ENCODE measurements around the gene GALM. TPM values are rescaled to one million over a fixed set of nuclear protein-coding genes. Genes with fewer than 3 reads are reported as not detected.

The GALM gene
- polyA plus RNA-seq, 3 donors = 3.0 to 3.6 (median 3.1) TPM

DNA sequence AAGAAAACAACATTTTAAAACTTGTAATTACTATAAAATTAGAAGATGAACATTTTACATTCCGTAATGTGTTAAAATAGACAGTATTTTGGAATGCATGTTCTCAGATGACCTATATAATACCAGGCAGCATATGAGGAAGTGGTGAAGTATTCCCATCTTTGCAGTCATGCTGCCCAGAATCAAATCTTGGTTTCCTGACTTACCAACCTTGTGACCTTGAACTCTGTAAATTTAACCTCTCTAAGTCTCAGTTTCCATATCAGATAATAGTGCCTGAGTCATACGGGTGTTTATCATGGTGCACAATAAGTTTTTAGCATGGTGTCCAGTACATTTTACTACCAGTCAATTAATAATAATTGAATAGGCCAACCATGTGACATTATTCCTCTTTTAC, 7.3 kb upstream of the GALM start:
- H3K27ac ChIP-seq (ENCODE audit: low read depth in 1 of 2, low read length in 2 of 2) = no peak overlapping the region
- no peak overlapping the region for H3K4me3 ChIP-seq (replicated peaks in 1 of 3; ENCODE audit: low read depth in 2 of 3, low read length in 3 of 3)
- H3K27me3 ChIP-seq (ENCODE audit: control insufficient read depth in 2 of 2, insufficient read depth in 2 of 2, low read length in 2 of 2) = no peaks in the 10 kb centered on the region
- Mint-ChIP-seq H3K36me3 (no peaks in the 10 kb centered on the region), H3K4me3 (no peak overlapping the region), H3K27ac (no peak overlapping the region), H3K27me3 (ENCODE audit: low read depth in 3 of 3) (peaks cover 1 to 2% (median 1%) of the 10 kb centered on the region in 3 donors), H3K9me3 (peaks cover 0 to 3% (median 0%) of the 10 kb centered on the region in 7 donors), H3K4me1 (peaks cover 21% of the 10 kb centered on the region)
- H4K20me1 ChIP-seq (ENCODE audit: insufficient read depth, low read length) = no peaks in the 10 kb centered on the region
- H3K79me2 ChIP-seq (ENCODE audit: insufficient read depth, low read length) = no peaks in the 10 kb centered on the region
- no peaks in the 10 kb centered on the region for H3K36me3 ChIP-seq (replicated peaks in 1 of 2; ENCODE audit: control insufficient read depth in 1 of 2, insufficient read depth in 2 of 2, low read length in 2 of 2)
- no peak for TF ChIP-seq CTCF (IDR thresholded peaks at IDR 0.05)
- no peak overlapping the region for H3K4me2 ChIP-seq (replicated peaks; ENCODE audit: extremely low read depth, low read length, poor library complexity, severe bottlenecking)
- no peak overlapping the region for H3K9ac ChIP-seq (ENCODE audit: insufficient read depth, low read length, poor library complexity, severe bottlenecking)
- no peak for DNase-seq
- no CpG with 5 or more reads among the region's 2 CpGs for WGBS (ENCODE audit: insufficient coverage)
- intact Hi-C loops (cut with micrococcal nuclease) = no loop called here
- no peak overlapping the region for H2AFZ ChIP-seq (ENCODE audit: insufficient read depth, low read depth, low read length, poor library complexity, severe bottlenecking)
- H3K9me3 ChIP-seq (replicated peaks in 1 of 2; ENCODE audit: control insufficient read depth in 1 of 2, insufficient read depth in 1 of 2, low read length in 2 of 2) = no peaks in the 10 kb centered on the region
- H3K4me1 ChIP-seq (ENCODE audit: control insufficient read depth in 1 of 2, insufficient read depth in 2 of 2, low read length in 2 of 2) = peaks cover 13 to 24% of the 10 kb centered on the region in 2 donors

DNA sequence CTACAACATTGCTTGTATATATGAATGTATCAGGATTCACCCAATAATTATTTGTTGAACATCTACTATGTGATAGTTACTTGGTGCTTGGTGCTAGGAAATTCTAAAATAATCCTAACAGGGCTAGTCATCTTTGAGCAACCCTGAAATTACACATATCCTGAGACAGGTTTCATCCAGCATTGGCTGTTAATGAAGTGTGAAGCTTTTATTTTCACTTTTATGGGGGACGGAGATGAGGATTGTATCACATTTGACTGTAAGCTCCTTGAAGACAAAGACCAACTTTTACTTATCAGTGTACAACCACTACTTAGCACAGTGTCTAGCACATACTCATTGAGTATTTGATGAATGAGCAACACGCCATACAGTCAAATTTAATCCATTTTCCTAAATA, 6.8 kb upstream of the GALM start:
- TF ChIP-seq CTCF (IDR thresholded peaks at IDR 0.05) = no peak
- Mint-ChIP-seq H3K27ac (no peak overlapping the region), H3K36me3 (no peaks in the 10 kb centered on the region)

More for the DNA sequence above, 6.8 kb upstream of the GALM start:
- H3K27me3 Mint-ChIP-seq (ENCODE audit: low read depth in 3 of 3) = peaks cover 1 to 2% (median 2%) of the 10 kb centered on the region in 3 donors
- Histone ChIP-seq H3K4me2 (replicated peaks; ENCODE audit: extremely low read depth, low read length, poor library complexity, severe bottlenecking) (no peak overlapping the region), H3K4me1 (ENCODE audit: control insufficient read depth in 1 of 2, insufficient read depth in 2 of 2, low read length in 2 of 2) (peaks cover 8 to 22% of the 10 kb centered on the region in 2 donors), H3K27me3 (ENCODE audit: control insufficient read depth in 2 of 2, insufficient read depth in 2 of 2, low read length in 2 of 2) (no peaks in the 10 kb centered on the region), H3K9me3 (replicated peaks in 1 of 2; ENCODE audit: control insufficient read depth in 1 of 2, insufficient read depth in 1 of 2, low read length in 2 of 2) (no peaks in the 10 kb centered on the region), H3K9ac (ENCODE audit: insufficient read depth, low read length, poor library complexity, severe bottlenecking) (no peak overlapping the region), H2AFZ (ENCODE audit: insufficient read depth, low read depth, low read length, poor library complexity, severe bottlenecking) (no peak overlapping the region), H3K36me3 (replicated peaks in 1 of 2; ENCODE audit: control insufficient read depth in 1 of 2, insufficient read depth in 2 of 2, low read length in 2 of 2) (no peaks in the 10 kb centered on the region), H3K27ac (ENCODE audit: low read depth in 1 of 2, low read length in 2 of 2) (no peak overlapping the region), H3K4me3 (replicated peaks in 1 of 3; ENCODE audit: low read depth in 2 of 3, low read length in 3 of 3) (no peak overlapping the region), H4K20me1 (ENCODE audit: insufficient read depth, low read length) (no peaks in the 10 kb centered on the region), H3K79me2 (ENCODE audit: insufficient read depth, low read length) (no peaks in the 10 kb centered on the region)
- no peak overlapping the region for H3K4me3 Mint-ChIP-seq
- intact Hi-C loops (cut with micrococcal nuclease) = no loop called here
- DNase-seq = no peak
- H3K9me3 Mint-ChIP-seq = peaks cover 0 to 3% (median 0%) of the 10 kb centered on the region in 7 donors
- WGBS (ENCODE audit: insufficient coverage) = no CpG with 5 or more reads among the region's 2 CpGs
- peaks cover 18% of the 10 kb centered on the region for H3K4me1 Mint-ChIP-seq

Data from CD14-positive monocyte (primary cell).